ENCODE results near the gene NBL1.

- TF ChIP-seq, protein P1, sequence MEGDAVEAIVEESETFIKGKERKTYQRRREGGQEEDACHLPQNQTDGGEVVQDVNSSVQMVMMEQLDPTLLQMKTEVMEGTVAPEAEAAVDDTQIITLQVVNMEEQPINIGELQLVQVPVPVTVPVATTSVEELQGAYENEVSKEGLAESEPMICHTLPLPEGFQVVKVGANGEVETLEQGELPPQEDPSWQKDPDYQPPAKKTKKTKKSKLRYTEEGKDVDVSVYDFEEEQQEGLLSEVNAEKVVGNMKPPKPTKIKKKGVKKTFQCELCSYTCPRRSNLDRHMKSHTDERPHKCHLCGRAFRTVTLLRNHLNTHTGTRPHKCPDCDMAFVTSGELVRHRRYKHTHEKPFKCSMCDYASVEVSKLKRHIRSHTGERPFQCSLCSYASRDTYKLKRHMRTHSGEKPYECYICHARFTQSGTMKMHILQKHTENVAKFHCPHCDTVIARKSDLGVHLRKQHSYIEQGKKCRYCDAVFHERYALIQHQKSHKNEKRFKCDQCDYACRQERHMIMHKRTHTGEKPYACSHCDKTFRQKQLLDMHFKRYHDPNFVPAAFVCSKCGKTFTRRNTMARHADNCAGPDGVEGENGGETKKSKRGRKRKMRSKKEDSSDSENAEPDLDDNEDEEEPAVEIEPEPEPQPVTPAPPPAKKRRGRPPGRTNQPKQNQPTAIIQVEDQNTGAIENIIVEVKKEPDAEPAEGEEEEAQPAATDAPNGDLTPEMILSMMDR (IDR thresholded peaks at IDR 0.05), result no peak
- TF ChIP-seq POLR2AphosphoS5 (IDR thresholded peaks at IDR 0.05), result no peak
Measured at GRCh38 chr1:19617376-19617775, 26.7 kb upstream of the NBL1 start.
